ENCODE data around the gene DBI.

DNA sequence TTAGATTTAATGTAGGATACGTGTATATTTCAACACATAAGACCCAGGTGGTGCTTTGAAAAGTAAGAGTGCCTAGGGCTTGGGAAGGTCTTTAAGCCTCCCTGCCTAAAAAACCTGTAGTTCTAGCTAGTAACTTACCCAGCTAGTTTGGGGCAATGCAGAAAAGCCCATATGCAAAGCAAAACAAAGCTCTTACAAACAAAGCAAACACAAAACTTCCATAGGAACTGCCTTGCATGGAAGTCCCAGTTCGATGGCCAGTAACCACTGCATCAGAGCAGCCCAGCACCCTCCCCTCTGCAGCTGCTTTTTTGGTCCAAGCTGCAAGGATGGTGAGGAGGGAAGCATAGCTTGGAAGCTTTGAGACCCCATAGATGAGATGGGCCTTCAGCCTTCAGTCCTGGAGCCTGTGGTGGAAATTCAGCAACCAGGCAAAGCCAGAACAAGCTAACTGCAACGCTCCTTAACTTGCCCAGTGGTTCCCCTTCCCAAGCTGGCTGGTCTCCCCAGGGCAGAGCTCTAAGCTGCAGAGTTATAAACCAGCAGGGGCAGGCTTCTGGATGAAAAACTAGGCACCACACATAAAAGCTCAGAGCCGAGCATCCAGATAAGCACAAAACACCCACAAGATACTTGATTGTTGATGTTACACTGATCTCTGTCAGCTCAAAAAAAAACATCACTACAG, 16.3 kb upstream of the DBI start:
- TF ChIP-seq, protein P1, sequence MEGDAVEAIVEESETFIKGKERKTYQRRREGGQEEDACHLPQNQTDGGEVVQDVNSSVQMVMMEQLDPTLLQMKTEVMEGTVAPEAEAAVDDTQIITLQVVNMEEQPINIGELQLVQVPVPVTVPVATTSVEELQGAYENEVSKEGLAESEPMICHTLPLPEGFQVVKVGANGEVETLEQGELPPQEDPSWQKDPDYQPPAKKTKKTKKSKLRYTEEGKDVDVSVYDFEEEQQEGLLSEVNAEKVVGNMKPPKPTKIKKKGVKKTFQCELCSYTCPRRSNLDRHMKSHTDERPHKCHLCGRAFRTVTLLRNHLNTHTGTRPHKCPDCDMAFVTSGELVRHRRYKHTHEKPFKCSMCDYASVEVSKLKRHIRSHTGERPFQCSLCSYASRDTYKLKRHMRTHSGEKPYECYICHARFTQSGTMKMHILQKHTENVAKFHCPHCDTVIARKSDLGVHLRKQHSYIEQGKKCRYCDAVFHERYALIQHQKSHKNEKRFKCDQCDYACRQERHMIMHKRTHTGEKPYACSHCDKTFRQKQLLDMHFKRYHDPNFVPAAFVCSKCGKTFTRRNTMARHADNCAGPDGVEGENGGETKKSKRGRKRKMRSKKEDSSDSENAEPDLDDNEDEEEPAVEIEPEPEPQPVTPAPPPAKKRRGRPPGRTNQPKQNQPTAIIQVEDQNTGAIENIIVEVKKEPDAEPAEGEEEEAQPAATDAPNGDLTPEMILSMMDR (conservative IDR thresholded peaks at IDR 0.05), result no peak
- TF ChIP-seq EZH2 (IDR thresholded peaks at IDR 0.05; ENCODE audit: low read depth), result no peak

Measured in PC-9 (cell line).